H9 (cell line): Measurements from ENCODE around the gene LRIT3. TPM values are rescaled to one million over a fixed set of nuclear protein-coding genes. Genes with fewer than 3 reads are reported as not detected.

Experiments
- DNase-seq: peaks from one replicate; pipeline ENCODE4 v3.0.0-alpha.2; 2017
- H2AFZ ChIP-seq: one replicate; pipeline ENCODE4 v1.6.1; 2013; ENCODE audit warnings: mild to moderate bottlenecking, low read length, control low read depth, moderate library complexity
- H2AK5ac ChIP-seq: 2 replicates; pipeline ENCODE4 v1.6.1; 2013; ENCODE audit warnings: low read length, control low read depth, mixed read lengths; ENCODE audit not compliant: insufficient read length
- H2BK120ac ChIP-seq: one replicate; pipeline ENCODE4 v1.6.1; 2013; ENCODE audit warnings: low read depth, mild to moderate bottlenecking, low read length, control low read depth, inconsistent platforms; ENCODE audit not compliant: poor library complexity, severe bottlenecking
- H2BK12ac ChIP-seq: 2 replicates; pipeline ENCODE4 v1.6.1; 2013; ENCODE audit warnings: low read length, control low read depth, mixed read lengths, low read depth; ENCODE audit not compliant: insufficient read length
- H2BK15ac ChIP-seq: 2 replicates; pipeline ENCODE4 v1.6.1; 2013; ENCODE audit warnings: low read depth, low read length, control low read depth
- H2BK20ac ChIP-seq: one replicate; pipeline ENCODE4 v1.6.1; 2013; ENCODE audit warnings: low read depth, mild to moderate bottlenecking, low read length, control low read depth, inconsistent platforms; ENCODE audit not compliant: poor library complexity, severe bottlenecking
- H2BK5ac ChIP-seq: 2 replicates; pipeline ENCODE4 v1.6.1; 2013; ENCODE audit warnings: low read length, control low read depth, mixed read lengths; ENCODE audit not compliant: insufficient read length
- H3K14ac ChIP-seq: 2 replicates; pipeline ENCODE4 v1.6.1; 2013; ENCODE audit warnings: low read length, control low read depth; ENCODE audit not compliant: insufficient read depth
- H3K18ac ChIP-seq: 2 replicates; pipeline ENCODE4 v1.6.1; 2013; ENCODE audit warnings: low read depth, mild to moderate bottlenecking, mixed read lengths, low read length, control low read depth; ENCODE audit not compliant: insufficient read length
- H3K23ac ChIP-seq: 2 replicates; pipeline ENCODE4 v1.6.1; 2013; ENCODE audit warnings: low read length, control low read depth, mixed read lengths, low read depth; ENCODE audit not compliant: insufficient read length
- H3K23me2 ChIP-seq: 2 replicates; pipeline ENCODE4 v1.6.1; 2013; ENCODE audit warnings: low read depth, mild to moderate bottlenecking, mixed read lengths, low read length, control low read depth; ENCODE audit not compliant: insufficient read length, poor library complexity, severe bottlenecking
- H3K27ac ChIP-seq: 2 replicates; pipeline ENCODE4 v1.5.1; 2013; ENCODE audit warnings: low read length, control low read depth, mixed read lengths, low read depth; ENCODE audit not compliant: insufficient read length
- H3K27me3 ChIP-seq: 2 replicates; pipeline ENCODE4 v1.6.1; 2013; ENCODE audit warnings: low read length, control low read depth, inconsistent platforms; ENCODE audit not compliant: insufficient read depth
- H3K4ac ChIP-seq: 2 replicates; pipeline ENCODE4 v1.6.1; 2013; ENCODE audit warnings: low read depth, mild to moderate bottlenecking, control low read depth, inconsistent platforms, low read length, moderate library complexity
- H3K4me1 ChIP-seq: 2 replicates; pipeline ENCODE4 v1.6.1; 2013; ENCODE audit warnings: low read length, control low read depth, inconsistent platforms; ENCODE audit not compliant: insufficient read depth
- H3K4me2 ChIP-seq: 2 replicates; pipeline ENCODE4 v1.6.1; 2013; ENCODE audit warnings: low read length, control low read depth, mixed read lengths; ENCODE audit not compliant: insufficient read length, insufficient read depth
- H3K56ac ChIP-seq: 2 replicates; pipeline ENCODE4 v1.6.1; 2013; ENCODE audit warnings: low read depth, mild to moderate bottlenecking, mixed read lengths, low read length, control low read depth; ENCODE audit not compliant: insufficient read length
- H3K79me1 ChIP-seq: 2 replicates; pipeline ENCODE4 v1.6.1; 2013; ENCODE audit warnings: low read depth, mild to moderate bottlenecking, moderate library complexity, low read length, control low read depth, inconsistent platforms; ENCODE audit not compliant: insufficient read depth, poor library complexity, severe bottlenecking
- H3K79me2 ChIP-seq: 2 replicates; pipeline ENCODE4 v1.6.1; 2013; ENCODE audit warnings: low read length, control low read depth, inconsistent platforms; ENCODE audit not compliant: insufficient read depth
- H3K9ac ChIP-seq: 2 replicates; pipeline ENCODE4 v1.6.1; 2013; ENCODE audit warnings: low read length, control low read depth, mixed read lengths; ENCODE audit not compliant: insufficient read length; ENCODE audit errors: extremely low read depth
- H3K9me3 ChIP-seq: one replicate; pipeline ENCODE4 v1.6.1; 2013; ENCODE audit warnings: low read depth, low read length, inconsistent platforms; ENCODE audit not compliant: control insufficient read depth
- H3T11ph ChIP-seq: one replicate; pipeline ENCODE4 v1.6.1; 2013; ENCODE audit warnings: mild to moderate bottlenecking, low read length, control low read depth, inconsistent platforms
- H4K20me1 ChIP-seq: one replicate; pipeline ENCODE4 v1.6.1; 2013; ENCODE audit not compliant: control insufficient read depth, insufficient read length, insufficient read depth
- H4K5ac ChIP-seq: 2 replicates; pipeline ENCODE4 v1.6.1; 2013; ENCODE audit warnings: low read depth, mild to moderate bottlenecking, mixed read lengths, low read length, control low read depth; ENCODE audit not compliant: insufficient read length
- H4K8ac ChIP-seq: replicated peaks from 2 replicates; pipeline ENCODE4 v1.6.1; 2013; ENCODE audit warnings: low read length, control low read depth, mixed read lengths, low read depth; ENCODE audit not compliant: insufficient read length
- H4K91ac ChIP-seq: 2 replicates; pipeline ENCODE4 v1.6.1; 2013; ENCODE audit warnings: low read depth, mild to moderate bottlenecking, moderate library complexity, mixed read lengths, low read length, control low read depth; ENCODE audit not compliant: insufficient read length
- H3K27ac Mint-ChIP-seq, 3 experiments: 2 replicates in 2 of 3; 3 replicates in 1 of 3; pipeline ENCODE4 v1.8.0; 2020 to 2021; ENCODE audit warnings: mixed read lengths in 3 of 3, mild to moderate bottlenecking in 1 of 3, moderate library complexity in 1 of 3
- H3K27me3 Mint-ChIP-seq: 2 replicates; pipeline ENCODE4 v1.8.0; 2021; ENCODE audit warnings: low read depth, mild to moderate bottlenecking, moderate library complexity, mixed read lengths
- H3K36me3 Mint-ChIP-seq, 3 experiments: 2 replicates in 2 of 3; 3 replicates in 1 of 3; pipeline ENCODE4 v1.8.0; 2020 to 2021; ENCODE audit warnings: low read depth in 3 of 3, mixed read lengths in 3 of 3; ENCODE audit not compliant: insufficient read depth in 1 of 3
- H3K4me1 Mint-ChIP-seq, 2 experiments: 2 replicates each; pipeline ENCODE4 v1.8.0; 2020; ENCODE audit warnings: mixed read lengths in 2 of 2
- H3K4me3 Mint-ChIP-seq, 2 experiments: 2 replicates in 1 of 2; 3 replicates in 1 of 2; pipeline ENCODE4 v1.8.0; 2020 to 2021; ENCODE audit warnings: mild to moderate bottlenecking in 2 of 2, mixed read lengths in 2 of 2, moderate library complexity in 1 of 2
- H3K9me3 Mint-ChIP-seq, 2 experiments: 2 replicates in 1 of 2; 3 replicates in 1 of 2; pipeline ENCODE4 v1.8.0; 2020; ENCODE audit warnings: mild to moderate bottlenecking in 2 of 2, mixed read lengths in 2 of 2, moderate library complexity in 1 of 2
- WGBS: extraction: QIAGEN DNeasy Blood & Tissue Kit; methylation state at CpG from one replicate; pipeline ENCODE4 v1.1.7; 2013; ENCODE audit warnings: missing lambda C conversion rate, low lambda C conversion rate, mixed read lengths; ENCODE audit not compliant: insufficient read length; ENCODE audit errors: extremely low coverage; 5-methylcytosine and 5-hydroxymethylcytosine counted together
- total RNA-seq: library from RNA; stranded (reverse); gene quantifications from 2 replicates; pipeline ENCODE4 v1.2.1, GENCODE V29; 2021
- TF ChIP-seq, protein P1 (sequence below): fragments of 200-600 bp; sonication (generic); conservative IDR thresholded peaks from 3 replicates; pipeline ENCODE4 v1.8.0; 2021; ENCODE audit warnings: antibody characterized with exemption, mild to moderate bottlenecking

Gene LRIT3
- total RNA-seq, 1 experiment from 2014 or later, result 0.07 TPM

DNA sequence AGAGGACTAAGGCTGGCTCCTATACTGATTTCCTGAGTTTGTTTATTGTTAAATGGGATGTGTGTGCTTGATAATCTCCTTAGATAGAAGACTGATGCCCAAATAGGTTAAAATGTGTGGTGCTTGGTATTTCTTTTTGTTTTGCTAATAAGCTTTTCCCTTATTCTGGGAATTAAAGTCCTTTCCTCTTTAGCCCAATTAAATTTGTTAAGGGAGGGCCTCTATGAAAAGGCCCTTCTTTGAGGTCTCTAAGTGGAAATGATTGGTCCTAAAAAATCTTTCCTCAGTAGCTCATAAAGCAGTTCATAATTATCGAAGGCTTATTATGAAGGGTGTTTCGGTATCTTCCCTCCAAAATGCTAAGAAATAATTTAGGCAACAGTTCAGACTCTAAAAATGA, 20.2 kb upstream of the LRIT3 start, which contains the start of gene RRH:
TSS of gene RRH (plus strand) at position 301 of the 400 bp plus-strand sequence. CDS start at position 357, 56 bp downstream.
- Histone ChIP-seq H3K27ac (no peak within 1 kb of the TSS), H3K23me2 (no peaks in the 10 kb centered on the region), H3K4me2 (no peak within 1 kb of the TSS), H3K23ac (no peak within 1 kb of the TSS), H3K4ac (no peak within 1 kb of the TSS), H3K18ac (no peak within 1 kb of the TSS), H3K79me2 (no peaks in the 10 kb centered on the region; the same call in 1 of the 2 replicates), H2BK20ac (no peak within 1 kb of the TSS), H3K9me3 (no peaks in the 10 kb centered on the region), H4K5ac (no peak within 1 kb of the TSS), H2AFZ (no peak within 1 kb of the TSS), H4K20me1 (no peaks in the 10 kb centered on the region), H3K14ac (no peak within 1 kb of the TSS), H3K79me1 (no peaks in the 10 kb centered on the region), H3K27me3 (no peaks in the 10 kb centered on the region), H2BK5ac (no peak within 1 kb of the TSS), H2BK15ac (no peak within 1 kb of the TSS), H2BK120ac (no peak within 1 kb of the TSS), H3T11ph (no peak within 1 kb of the TSS), H3K9ac (no peak within 1 kb of the TSS), H3K56ac (no peak within 1 kb of the TSS), H2BK12ac (no peak within 1 kb of the TSS), H3K4me1 (no peaks in the 10 kb centered on the region), H2AK5ac (no peak within 1 kb of the TSS), H4K8ac (no peak within 1 kb of the TSS), H4K91ac (no peak within 1 kb of the TSS)
- no CpG with 5 or more reads among the region's 2 CpGs for WGBS
- no peak for DNase-seq
- Mint-ChIP-seq H3K9me3 (no peaks in the 10 kb centered on the region), H3K4me1 (no peaks in the 10 kb centered on the region), H3K4me3 (no peak within 1 kb of the TSS), H3K27ac (no peak within 1 kb of the TSS), H3K27me3 (no peaks in the 10 kb centered on the region), H3K36me3 (peaks cover 6 to 21% (median 19%) of the 10 kb centered on the region in 3 experiments; a peak in 6 of 7 replicates)
- TF ChIP-seq, protein P1, sequence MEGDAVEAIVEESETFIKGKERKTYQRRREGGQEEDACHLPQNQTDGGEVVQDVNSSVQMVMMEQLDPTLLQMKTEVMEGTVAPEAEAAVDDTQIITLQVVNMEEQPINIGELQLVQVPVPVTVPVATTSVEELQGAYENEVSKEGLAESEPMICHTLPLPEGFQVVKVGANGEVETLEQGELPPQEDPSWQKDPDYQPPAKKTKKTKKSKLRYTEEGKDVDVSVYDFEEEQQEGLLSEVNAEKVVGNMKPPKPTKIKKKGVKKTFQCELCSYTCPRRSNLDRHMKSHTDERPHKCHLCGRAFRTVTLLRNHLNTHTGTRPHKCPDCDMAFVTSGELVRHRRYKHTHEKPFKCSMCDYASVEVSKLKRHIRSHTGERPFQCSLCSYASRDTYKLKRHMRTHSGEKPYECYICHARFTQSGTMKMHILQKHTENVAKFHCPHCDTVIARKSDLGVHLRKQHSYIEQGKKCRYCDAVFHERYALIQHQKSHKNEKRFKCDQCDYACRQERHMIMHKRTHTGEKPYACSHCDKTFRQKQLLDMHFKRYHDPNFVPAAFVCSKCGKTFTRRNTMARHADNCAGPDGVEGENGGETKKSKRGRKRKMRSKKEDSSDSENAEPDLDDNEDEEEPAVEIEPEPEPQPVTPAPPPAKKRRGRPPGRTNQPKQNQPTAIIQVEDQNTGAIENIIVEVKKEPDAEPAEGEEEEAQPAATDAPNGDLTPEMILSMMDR, result no peak
